Panc1 (cell line): ENCODE measurements around the gene RBM4.

Experiments
- POLR2AphosphoS5 ChIP-seq: IDR thresholded peaks from 2 replicates; pipeline ENCODE4 v1.6.1; 2012; ENCODE audit warnings: mild to moderate bottlenecking, low read depth, low read length, moderate library complexity
- SIN3A ChIP-seq: IDR thresholded peaks from 2 replicates; pipeline ENCODE4 v1.6.1; 2012; ENCODE audit warnings: low read depth, mild to moderate bottlenecking, low read length, moderate library complexity, borderline replicate concordance; ENCODE audit not compliant: insufficient read depth
- TCF7L2 ChIP-seq: IDR thresholded peaks from 2 replicates; pipeline ENCODE4 v1.6.1; 2011; ENCODE audit warnings: mild to moderate bottlenecking, low read depth, low read length, inconsistent platforms
- TF ChIP-seq, protein P1 (sequence below): fragments of 450-650 bp; IDR thresholded peaks from 2 replicates; pipeline ENCODE4 v1.5.1; 2017; ENCODE audit warnings: mild to moderate bottlenecking
- TF ChIP-seq, protein P2 (sequence below), 2 experiments: IDR thresholded peaks; 2 replicates each; pipeline ENCODE4 v1.6.1; 2011 to 2012; ENCODE audit warnings: low read depth in 2 of 2, control low read depth in 1 of 2, low read length in 1 of 2, mild to moderate bottlenecking in 1 of 2, moderate library complexity in 1 of 2; ENCODE audit not compliant: insufficient read depth in 1 of 2

DNA sequence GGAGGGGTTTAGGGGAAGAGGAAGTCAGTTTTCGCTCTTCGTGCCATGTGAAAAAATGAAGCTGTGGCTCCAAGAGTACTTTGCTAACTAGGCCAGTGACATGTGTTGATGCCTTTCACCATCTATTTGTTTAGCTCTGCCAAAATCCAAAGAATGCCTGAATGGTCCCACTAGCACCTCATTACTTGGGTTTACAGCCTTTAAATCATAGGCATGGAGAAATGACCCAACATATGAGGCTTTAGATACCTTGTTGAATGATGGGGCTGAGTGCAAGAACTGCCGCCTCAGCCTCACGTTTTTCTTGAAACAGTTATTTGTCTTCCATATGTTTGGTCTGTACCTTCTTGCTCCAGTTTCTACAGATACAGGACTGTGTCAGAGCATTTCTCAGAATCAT is 8.3 kb downstream of the RBM4 start:
- TF ChIP-seq POLR2AphosphoS5 (no peak), SIN3A (no peak), TCF7L2 (no peak)
- TF ChIP-seq, protein P1, sequence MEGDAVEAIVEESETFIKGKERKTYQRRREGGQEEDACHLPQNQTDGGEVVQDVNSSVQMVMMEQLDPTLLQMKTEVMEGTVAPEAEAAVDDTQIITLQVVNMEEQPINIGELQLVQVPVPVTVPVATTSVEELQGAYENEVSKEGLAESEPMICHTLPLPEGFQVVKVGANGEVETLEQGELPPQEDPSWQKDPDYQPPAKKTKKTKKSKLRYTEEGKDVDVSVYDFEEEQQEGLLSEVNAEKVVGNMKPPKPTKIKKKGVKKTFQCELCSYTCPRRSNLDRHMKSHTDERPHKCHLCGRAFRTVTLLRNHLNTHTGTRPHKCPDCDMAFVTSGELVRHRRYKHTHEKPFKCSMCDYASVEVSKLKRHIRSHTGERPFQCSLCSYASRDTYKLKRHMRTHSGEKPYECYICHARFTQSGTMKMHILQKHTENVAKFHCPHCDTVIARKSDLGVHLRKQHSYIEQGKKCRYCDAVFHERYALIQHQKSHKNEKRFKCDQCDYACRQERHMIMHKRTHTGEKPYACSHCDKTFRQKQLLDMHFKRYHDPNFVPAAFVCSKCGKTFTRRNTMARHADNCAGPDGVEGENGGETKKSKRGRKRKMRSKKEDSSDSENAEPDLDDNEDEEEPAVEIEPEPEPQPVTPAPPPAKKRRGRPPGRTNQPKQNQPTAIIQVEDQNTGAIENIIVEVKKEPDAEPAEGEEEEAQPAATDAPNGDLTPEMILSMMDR: no peak
- TF ChIP-seq, protein P2, sequence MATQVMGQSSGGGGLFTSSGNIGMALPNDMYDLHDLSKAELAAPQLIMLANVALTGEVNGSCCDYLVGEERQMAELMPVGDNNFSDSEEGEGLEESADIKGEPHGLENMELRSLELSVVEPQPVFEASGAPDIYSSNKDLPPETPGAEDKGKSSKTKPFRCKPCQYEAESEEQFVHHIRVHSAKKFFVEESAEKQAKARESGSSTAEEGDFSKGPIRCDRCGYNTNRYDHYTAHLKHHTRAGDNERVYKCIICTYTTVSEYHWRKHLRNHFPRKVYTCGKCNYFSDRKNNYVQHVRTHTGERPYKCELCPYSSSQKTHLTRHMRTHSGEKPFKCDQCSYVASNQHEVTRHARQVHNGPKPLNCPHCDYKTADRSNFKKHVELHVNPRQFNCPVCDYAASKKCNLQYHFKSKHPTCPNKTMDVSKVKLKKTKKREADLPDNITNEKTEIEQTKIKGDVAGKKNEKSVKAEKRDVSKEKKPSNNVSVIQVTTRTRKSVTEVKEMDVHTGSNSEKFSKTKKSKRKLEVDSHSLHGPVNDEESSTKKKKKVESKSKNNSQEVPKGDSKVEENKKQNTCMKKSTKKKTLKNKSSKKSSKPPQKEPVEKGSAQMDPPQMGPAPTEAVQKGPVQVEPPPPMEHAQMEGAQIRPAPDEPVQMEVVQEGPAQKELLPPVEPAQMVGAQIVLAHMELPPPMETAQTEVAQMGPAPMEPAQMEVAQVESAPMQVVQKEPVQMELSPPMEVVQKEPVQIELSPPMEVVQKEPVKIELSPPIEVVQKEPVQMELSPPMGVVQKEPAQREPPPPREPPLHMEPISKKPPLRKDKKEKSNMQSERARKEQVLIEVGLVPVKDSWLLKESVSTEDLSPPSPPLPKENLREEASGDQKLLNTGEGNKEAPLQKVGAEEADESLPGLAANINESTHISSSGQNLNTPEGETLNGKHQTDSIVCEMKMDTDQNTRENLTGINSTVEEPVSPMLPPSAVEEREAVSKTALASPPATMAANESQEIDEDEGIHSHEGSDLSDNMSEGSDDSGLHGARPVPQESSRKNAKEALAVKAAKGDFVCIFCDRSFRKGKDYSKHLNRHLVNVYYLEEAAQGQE (IDR thresholded peaks at IDR 0.05; ENCODE audit: insufficient read depth in 1 of 2, low read depth in 2 of 2, low read length in 1 of 2): no peak
